Upper lobe of left lung (tissue), 4 donors: Measurements from ENCODE around the gene TNXB.
"Not testable (repeated sequence)": the region's sequence is repeated elsewhere in the genome, so short reads cannot be mapped to it uniquely, and the experiment has no call there.

Experiments
- POLR2A ChIP-seq, 4 donors: fragments of 450-650 bp; IDR thresholded peaks; one replicate each; pipeline ENCODE4 v1.5.1; 2016 to 2017; ENCODE audit warnings: antibody characterized with exemption in 4 of 4, mild to moderate bottlenecking in 2 of 4
- TF ChIP-seq, protein P1 (sequence below), 6 experiments: fragments of 450-650 bp in 4 of 6; fragments of 200-600 bp in 2 of 6; sonication (generic) in 2 of 6; IDR thresholded peaks; one replicate each; pipeline ENCODE4 v1.5.1; 2016 to 2019; ENCODE audit warnings: antibody characterized with exemption in 6 of 6

- TF ChIP-seq, protein P1, sequence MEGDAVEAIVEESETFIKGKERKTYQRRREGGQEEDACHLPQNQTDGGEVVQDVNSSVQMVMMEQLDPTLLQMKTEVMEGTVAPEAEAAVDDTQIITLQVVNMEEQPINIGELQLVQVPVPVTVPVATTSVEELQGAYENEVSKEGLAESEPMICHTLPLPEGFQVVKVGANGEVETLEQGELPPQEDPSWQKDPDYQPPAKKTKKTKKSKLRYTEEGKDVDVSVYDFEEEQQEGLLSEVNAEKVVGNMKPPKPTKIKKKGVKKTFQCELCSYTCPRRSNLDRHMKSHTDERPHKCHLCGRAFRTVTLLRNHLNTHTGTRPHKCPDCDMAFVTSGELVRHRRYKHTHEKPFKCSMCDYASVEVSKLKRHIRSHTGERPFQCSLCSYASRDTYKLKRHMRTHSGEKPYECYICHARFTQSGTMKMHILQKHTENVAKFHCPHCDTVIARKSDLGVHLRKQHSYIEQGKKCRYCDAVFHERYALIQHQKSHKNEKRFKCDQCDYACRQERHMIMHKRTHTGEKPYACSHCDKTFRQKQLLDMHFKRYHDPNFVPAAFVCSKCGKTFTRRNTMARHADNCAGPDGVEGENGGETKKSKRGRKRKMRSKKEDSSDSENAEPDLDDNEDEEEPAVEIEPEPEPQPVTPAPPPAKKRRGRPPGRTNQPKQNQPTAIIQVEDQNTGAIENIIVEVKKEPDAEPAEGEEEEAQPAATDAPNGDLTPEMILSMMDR (IDR thresholded peaks at IDR 0.05): not testable (repeated sequence)
- not testable (repeated sequence) for TF ChIP-seq POLR2A (IDR thresholded peaks at IDR 0.05)
Observed at GRCh38 chr6:32067521-32067920, 41.6 kb downstream of the TNXB start.
